HG03196 (cell line): ENCODE measurements around the gene DAB2IP.
"Not testable (repeated sequence)": the region's sequence is repeated elsewhere in the genome, so short reads cannot be mapped to it uniquely, and the experiment has no call there.

Source experiments
- ATAC-seq: cut with Tn5 transposase; IDR thresholded peaks from one replicate; pipeline ENCODE4 v1.9.1; 2021; ENCODE audit not compliant: unreplicated experiment

DAB2IP gene

DNA sequence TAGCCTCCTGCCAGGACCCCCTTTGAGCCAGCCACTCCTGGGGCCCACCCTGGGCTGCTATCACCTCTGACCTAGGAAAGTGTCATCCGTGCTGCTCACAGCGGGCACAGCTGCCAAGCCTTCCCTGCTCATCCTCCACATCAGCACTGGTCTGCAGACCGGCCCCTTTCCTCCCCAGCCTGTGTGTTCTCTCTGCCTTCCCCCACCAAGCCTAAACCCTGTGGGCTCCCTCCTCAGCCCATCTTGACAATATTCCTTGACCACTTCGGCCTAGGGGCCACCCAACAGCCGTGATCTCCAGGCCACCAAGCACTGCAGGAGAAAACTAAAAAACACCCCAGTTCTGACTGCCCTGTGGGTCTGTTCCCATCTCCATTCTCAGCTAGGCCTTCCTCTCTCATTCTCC is 135.1 kb downstream of the DAB2IP start:
- ATAC-seq: no peak

DNA sequence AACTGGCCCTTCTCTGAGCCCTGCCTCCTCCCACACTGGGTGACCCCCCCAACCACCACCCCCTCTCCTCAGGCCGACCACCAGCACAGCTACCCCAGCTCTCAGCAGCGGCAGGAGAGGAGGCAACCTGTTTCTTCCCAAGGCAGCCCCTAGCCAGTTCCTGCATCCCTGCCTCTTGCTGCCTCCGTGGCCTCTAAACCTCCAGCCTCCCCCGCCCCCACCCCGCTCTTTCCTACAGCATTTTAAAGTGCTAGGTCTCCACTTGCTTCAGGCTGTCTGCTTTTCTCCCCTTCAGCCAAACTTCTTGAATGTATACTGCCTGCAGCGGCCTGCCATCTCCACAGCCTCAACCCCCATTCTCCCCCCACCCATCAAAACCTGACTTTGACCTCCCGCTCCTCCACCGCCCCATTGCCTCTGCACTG is 135.6 kb downstream of the DAB2IP start:
- ATAC-seq: no peak

DNA sequence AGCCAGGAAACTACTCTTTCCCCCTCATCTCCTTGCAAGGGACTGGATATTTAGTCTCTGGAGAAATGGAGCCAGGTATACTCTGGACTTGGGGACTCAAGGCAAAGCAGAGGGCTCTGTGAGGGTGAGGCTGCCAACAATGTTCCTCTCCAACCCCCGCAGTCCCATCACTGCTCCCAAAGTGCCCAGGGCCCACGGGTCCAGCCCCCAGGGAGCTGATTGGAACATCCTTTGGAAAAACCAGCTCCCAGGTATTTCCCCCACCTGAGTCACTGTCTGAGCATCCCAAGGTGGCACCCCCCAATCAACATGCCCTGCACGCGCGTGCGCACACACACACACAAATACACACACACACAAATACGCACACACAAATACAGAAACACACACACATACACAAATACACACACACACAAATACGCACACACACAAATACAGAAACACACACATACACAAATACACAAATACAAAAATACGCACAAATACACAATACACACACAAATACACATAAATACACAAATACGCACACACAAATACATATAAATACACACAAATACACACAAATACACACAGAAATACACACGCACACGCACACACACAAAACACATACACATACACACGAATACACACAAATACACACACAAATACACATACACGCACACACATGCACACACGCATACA is 137.4 kb downstream of the DAB2IP start:
- ATAC-seq: no peak

DNA sequence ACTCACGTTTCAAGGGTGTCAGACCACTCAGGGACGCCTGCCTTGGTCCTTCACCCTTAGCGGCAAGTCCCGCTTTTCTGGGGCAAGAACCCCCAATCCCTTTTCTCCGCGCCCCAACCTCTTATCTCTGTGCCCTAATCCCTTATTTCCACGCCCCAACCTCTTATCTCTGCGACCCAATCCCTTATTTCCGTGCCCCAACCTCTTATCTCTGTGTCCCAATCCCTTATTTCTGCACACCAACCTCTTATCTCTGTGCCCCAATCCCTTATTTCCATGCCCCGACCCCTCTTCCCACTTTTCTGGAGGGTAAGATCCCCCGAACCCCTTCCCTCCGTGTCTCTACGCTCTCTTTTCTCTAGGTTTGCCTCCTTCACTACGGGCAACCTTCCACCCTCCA is 139.4 kb downstream of the DAB2IP start:
- ATAC-seq: no peak

DNA sequence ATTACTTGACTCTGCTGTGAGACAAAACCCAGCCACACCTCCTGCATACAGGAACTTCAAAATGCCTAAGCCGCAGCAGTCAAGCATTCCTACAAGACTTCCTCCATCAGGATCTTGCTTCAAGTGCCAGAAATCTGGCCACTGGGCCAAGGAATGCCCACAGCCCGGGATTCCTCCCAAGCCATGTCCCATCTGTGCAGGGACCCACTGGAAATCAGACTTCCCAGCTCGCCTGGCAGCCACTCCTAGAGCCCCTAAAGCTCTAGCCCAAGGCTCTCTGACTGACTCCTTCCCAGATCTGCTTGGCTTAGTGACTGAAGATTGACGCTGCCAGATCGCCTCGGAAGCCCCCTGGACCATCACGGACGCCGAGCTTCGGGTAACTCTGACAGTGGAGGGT is 141.0 kb downstream of the DAB2IP start:
- ATAC-seq: not testable (repeated sequence)

DNA sequence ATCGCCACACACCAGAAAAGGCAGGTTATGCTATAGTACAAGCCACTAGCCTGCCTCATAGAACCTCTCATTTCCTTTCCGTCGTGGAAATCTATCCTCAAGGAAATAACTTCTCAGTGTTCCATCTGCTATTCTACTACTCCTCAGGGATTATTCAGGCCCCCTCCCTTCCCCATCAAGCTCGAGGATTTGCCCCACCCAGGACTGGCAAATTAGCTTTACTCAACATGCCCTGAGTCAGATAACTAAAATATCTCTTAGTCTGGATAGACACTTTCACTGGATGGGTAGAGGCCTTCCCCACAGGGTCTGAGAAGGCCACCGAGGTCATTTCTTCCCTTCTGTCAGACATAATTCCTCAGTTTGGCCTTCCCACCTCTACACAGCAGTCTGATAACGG is 142.9 kb downstream of the DAB2IP start:
- ATAC-seq: not testable (repeated sequence)

DNA sequence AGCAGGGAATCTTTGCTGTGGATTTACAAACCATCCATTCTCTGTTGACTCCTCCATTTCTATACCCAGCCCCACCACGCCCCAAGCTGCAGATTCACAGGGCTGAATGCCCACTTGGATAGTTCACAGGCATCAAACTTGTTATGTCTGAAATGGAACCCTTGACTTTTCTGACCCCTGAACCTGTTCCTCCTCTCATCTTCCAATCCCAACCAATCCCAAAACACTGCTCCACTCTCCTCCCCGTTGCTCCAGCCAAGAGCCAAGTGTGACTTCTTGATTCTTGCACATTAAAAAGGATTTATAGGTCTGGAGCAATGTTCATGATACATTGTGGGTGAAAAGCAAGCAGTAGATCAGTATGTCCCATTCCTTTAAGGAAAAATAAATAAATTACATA is 145.6 kb downstream of the DAB2IP start:
- no peak for ATAC-seq

DNA sequence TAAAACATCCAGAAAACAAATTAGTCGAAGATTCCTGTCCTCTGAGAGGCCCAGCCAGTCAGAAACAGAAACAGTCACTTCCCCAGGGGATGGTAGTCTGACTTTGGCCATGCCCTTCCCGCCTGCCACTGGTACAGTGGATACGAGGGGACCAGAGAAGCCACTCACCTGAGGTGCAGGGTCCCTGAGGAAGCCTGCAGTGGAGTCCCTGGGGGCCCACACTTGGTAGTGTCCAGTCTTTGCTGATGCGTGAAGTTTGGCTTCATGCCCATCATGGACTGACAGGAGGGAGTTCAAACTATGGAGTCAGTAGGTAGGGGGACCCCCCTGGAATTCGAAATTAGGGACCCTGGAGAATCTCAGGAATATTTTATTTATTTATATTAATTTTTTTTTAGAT is 147.5 kb downstream of the DAB2IP start:
- no peak for ATAC-seq

DNA sequence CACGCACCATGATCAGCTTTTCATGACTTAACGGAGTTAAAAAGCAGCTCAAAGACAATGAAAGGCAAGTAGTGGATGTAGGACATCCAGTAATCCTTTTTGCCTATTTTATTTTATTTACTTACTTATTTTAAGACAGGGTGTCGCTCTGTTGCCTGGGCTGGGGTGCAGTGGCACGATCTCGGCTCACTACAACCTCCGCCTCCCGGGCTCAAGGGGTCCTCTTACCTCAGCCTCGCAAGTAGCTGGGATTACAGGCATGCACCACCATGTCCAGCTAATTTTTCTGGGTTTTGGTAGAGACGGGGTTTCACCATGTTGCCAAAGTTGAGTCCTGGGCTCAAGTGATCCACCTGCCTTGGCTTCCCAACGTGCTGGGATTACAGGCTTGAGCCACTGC is 148.9 kb downstream of the DAB2IP start:
- no peak for ATAC-seq

DNA sequence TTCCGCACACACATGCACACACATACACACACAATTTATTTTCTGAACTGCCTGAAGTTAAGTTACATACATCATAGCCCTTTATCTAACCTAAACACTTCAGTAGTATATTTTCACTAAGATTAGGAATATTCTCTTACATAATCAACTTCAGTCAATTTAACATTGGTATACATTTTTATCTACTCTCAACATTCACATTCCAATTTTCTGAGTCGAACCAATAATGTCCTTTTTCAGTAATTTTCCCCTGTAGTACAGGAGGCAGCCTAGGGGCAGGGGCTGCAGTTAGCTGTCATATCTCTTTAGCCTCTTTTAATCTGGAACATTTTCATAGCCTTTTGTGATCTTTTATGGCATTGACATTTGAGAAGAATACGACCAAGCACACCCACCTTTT is 150.1 kb downstream of the DAB2IP start:
- ATAC-seq: no peak

DNA sequence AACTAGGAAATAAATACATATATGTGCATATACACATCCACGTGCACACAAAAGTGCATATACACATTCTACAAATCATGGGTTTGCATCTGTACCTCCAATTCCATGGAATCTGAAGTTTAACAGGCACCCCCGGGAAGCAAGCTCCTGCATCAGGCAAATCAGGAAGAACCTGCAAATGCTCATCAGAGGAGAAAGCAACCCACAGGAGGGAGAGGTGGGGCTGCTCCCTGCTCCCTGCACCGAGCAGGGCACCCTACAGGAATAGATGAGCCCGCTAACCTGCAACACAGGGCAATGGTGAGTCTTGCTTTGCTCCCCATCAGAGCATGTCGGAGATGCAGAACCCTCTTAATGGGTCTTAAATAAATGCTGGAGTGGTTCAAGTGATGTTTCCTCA is 151.3 kb downstream of the DAB2IP start:
- ATAC-seq: no peak

DNA sequence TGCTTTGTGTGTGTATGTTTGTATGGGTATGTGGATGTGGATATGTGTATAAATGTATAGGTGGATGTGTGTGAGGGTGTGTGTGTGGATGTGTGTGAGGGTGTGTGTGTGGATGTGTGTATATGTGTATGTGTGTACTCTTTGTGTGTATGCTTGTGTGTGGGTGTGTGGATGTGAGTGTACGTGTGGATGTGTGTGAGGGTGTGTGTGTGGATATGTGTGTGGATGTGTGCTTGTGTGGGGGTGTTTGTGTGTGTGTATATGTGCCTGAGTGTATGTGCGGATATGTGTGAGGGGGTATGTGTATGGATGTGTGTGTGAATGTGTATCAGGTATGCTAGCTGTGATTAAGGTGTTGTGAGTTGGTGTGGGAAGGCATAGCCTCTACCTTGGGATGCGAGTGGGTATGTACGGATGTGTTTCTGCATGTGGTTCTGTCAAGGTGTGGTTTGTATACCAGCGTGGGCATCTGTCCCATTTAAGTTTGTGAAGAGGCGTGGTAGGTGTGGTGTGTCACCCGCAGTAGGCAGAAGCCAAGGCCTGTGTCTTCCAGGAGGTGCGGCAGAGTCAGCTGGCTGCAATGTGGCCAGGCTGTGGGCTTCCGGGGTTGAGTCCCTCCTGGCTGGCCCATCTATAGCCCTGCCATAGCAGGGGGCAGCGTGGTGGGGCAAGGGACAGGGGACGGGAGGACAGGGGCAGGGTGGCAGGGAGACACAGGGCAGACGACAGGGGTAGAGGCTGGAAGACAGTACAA is 155.8 kb downstream of the DAB2IP start:
- ATAC-seq: no peak

DNA sequence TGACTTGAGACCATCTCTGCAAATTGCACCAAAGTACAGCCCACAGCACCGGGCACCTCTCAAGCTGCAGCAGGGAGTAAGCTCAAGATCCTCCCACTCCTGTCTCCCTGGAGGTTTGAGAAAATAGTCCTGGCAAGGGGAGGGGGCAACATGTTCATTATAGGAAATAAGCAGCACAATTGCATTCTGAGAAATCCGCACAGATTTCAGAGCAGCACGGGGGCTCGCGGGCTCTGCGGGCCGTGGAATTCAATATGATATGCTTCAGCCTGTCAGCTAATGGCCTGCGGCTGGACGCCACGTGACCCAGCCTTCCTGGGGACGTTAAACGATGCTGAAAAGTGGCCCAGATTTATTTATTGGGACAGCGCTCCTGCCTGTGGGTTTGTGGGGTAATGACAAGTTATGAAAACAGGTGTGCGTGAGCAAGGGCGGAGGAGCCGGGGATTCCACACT is 156.4 kb downstream of the DAB2IP start:
- ATAC-seq: no peak

DNA sequence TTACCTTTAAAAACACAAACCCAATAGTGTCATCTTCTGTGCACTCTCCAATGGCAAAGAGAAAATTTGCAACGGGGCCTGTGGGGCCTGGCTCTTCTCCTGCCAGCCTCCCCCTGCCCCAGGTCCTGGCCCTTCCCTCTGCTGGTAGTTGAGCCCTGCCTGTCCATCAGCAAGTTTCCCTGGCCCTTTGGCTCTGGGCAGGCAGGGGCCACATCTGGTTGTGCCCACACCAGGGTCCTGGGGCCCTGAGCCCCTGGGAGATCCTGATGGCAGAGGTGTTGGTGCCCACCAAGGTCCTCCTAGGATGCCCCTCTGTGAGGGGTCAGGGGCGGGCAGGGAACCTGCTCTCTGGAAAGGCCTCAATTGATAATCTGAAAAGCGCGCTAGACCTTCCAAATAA is 157.3 kb downstream of the DAB2IP start:
- ATAC-seq: no peak

DNA sequence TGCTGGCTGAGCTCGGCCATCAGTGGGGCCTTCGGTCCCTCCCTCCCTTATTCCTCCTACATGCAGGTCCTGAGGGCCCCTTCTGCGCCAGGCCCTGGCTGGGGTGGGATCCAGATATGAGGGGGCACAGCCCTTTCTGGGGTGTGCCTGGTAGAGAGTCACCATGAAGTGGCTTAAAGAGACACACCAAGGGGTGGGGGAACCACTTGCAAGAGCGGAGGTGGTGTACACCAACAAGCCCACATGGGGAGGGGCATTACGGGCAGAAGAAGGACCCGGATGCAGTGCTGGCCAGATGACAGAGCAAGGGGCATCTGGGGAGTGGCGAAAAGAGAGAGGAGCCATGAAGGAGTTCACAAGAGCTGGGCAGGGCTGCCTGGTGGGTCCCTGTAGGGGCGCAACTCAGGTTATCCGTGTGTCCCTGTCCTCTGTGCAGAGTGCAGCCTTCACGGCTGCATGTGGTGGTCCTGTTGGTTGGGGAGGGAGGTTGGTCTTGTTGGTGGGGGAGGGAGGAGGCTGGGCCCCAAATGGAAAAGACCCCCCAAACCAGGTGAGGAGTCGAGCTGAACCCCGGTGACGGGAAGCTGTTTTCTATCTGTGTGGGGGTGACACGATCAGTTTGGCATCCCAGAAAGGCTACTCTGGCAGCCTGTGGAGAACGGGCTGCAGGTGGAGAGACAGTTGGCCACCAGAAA is 158.1 kb downstream of the DAB2IP start:
- no peak for ATAC-seq

DNA sequence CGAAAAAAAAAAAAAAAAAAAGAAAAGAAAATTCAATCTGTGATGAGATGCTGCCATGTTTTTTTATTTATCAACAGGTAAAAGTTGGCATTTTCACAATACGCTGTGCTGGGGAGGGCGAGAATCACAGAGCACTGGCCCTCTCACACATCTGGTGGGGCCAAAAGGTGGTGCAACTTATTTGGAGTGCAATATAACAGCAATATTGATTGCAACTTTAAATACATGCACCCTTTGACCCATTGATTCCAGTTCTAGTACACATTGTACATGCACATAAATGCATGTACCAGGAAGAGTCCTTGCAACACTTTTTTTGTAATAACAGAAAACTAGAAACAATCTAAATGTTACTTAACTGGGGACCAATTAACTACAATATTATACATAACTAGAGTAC is 159.1 kb downstream of the DAB2IP start:
- ATAC-seq: no peak

DNA sequence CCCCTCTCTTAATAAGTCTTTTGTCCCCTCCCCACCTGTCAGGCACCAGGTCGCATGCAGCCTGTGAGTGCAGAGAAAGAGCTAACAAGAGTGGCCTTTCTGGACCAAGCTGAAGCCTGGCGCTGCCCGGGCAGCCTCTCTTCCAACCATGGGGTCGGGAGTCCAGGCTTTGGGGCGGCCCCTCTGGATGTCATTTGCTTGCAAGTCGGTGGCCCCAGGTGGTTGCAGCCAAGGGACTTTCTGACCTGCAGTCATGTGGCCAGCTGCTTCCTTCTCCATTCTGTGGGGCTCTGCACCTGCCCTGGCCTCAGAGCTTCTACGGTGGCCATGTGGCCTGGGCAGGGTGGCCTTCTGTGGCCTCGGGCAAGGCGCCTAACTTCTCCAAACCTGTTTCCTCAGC is 159.7 kb downstream of the DAB2IP start:
- ATAC-seq: no peak

DNA sequence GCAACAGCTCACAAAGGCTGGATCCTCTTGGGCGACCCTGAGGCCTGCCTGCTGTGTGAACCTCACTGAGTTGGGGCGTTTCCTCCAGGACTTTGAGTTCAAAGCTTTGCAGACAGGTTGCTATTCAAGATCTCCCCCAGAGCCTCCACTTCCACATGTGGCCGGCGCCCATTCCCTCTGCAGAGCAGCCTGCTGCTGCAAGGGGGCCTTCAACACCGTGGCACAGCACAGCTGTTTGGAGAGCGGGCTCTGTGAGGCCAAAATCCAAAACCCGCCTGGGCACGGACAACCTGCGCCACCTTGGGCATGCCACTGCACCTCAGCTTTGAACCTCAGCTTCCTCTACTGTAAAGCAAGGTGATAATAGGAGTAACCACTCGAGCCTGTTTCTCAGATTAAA is 160.3 kb downstream of the DAB2IP start:
- no peak for ATAC-seq

DNA sequence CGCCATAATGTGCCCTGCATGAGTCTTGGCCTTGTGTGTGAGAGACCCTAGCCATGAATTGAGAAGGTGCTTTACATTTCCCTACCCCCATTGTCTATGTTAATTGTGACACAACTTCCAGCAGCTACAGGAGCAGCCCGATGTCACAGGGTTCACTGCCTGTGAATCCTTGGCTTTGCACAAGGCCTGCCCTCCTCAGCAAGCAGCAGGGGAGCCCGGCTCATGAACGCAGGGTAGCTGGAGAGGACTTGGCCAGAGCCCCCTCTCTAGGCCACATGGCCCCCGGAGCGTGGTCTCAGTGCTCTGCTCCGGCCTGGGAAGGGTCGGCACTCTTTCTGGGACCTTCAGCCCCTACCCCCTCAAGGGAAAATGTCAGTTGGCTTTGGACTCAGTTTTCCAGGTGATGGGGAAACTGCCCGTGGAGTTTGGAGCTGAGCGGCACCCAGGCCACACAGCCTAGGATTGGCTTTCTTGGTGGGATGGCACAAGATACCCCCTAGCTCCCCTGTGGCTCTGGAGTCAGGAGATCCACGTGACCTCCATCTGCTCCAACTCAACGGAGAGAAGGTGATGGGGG is 160.8 kb downstream of the DAB2IP start:
- no peak for ATAC-seq

DNA sequence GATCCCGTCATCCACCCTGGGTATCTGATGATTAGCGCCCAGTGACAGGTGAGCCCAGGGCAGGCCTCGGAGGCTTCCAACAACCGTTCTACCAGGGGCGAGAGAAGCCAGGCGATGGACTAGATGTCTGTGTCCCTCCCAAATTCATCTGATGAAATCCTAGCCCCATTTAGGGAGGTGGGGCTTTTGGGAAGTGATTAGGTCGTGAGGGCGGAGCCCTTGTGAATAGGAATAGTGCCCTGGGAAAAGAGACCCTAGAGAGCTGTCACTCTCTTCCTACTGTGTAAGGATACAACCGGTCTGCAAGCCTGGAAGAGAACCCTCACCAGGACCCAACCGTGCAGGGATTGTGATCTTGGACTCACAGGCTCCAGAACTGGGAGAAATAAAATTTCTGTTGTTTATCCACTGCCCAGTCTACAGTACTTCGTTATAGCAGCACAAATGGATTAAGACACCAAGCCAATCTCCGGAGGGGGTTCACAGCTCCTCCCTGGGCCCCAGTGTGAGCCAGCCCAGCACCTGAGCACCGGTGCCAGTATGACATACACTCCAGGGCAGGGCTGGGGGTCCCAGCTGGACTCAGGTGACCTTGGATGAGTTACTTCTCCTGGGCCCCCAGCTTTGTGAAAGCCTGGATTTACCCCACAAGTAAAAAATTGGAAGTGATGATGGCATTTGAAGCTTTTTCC is 162.2 kb downstream of the DAB2IP start:
- ATAC-seq: no peak

DNA sequence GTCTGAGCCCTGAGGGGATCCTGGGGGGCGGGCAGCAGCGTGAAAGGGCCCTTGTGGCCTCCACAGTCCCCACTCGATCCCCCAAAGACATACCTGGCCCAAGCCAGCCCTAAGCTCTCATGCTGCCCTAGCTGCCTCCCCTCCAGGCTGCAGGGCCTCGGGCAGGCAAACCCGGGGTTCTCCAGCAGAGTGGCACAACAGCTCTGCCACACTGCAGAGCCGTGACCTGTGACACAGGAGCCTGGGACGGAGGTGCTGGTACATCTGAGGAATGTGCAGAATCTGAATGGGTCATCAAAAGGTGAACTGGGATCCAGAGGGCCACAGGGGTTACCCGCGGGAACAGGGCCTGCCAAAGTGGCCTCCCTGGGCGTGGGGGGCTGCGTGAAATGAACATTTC is 163.2 kb downstream of the DAB2IP start:
- no peak for ATAC-seq
